CD4-positive, alpha-beta T cell (primary cell): ENCODE results near the gene PPARD. TPM values are rescaled to one million over a fixed set of nuclear protein-coding genes. Genes with fewer than 3 reads are reported as not detected.

ENCODE experiments used
- ATAC-seq: fragments of 200-7000 bp; cut with Tn5 transposase; one replicate; pipeline ENCODE4 v1.10.0; 2022; ENCODE audit warnings: mild to moderate bottlenecking; ENCODE audit not compliant: poor library complexity
- CTCF ChIA-PET: fragments of 350-600 bp; sonication (Branson Sonifier 250); formaldehyde crosslinking; loops from one replicate; lab custom pipeline; 2021; ENCODE audit warnings: antibody characterized with exemption, inconsistent platforms; lab: Charles Lee
- POLR2A ChIA-PET: fragments of 350-600 bp; sonication (Branson Sonifier 250); formaldehyde crosslinking; loops from one replicate; lab custom pipeline; 2021; ENCODE audit warnings: antibody characterized with exemption, inconsistent platforms; lab: Charles Lee
- DNase-seq, 14 experiments: peaks; one replicate each; pipeline ENCODE4 v3.0.0-alpha.2; 2013 to 2020; ENCODE audit warnings: mixed read lengths in 2 of 14
- H3K27ac ChIP-seq, 2 donors: one replicate each; pipeline versions ENCODE4 v1.5.1 to v1.7.0; 2013; ENCODE audit warnings: low read length in 2 of 2, low read depth in 1 of 2, mild to moderate bottlenecking in 1 of 2
- H3K27me3 ChIP-seq, 2 experiments: 1 replicate in 1 of 2; 2 replicates in 1 of 2; pipeline versions ENCODE4 v1.6.1 to v1.7.0; 2013; ENCODE audit warnings: low read length in 2 of 2, control low read depth in 1 of 2, mild to moderate bottlenecking in 1 of 2, moderate library complexity in 1 of 2; ENCODE audit not compliant: insufficient read depth in 2 of 2, control insufficient read depth in 1 of 2
- H3K36me3 ChIP-seq: one replicate; pipeline ENCODE4 v1.6.1; 2013; ENCODE audit warnings: low read length, control low read depth; ENCODE audit not compliant: insufficient read depth
- H3K4me1 ChIP-seq: one replicate; pipeline ENCODE4 v1.6.1; 2013; ENCODE audit warnings: low read length, control low read depth; ENCODE audit not compliant: insufficient read depth
- H3K4me3 ChIP-seq: one replicate; pipeline ENCODE4 v1.5.1; 2013; ENCODE audit warnings: mild to moderate bottlenecking, low read length, moderate library complexity
- H3K9me3 ChIP-seq, 2 experiments: 1 replicate in 1 of 2; 2 replicates in 1 of 2; pipeline versions ENCODE4 v1.6.1 to v1.7.0; 2013; ENCODE audit warnings: low read length in 2 of 2, mild to moderate bottlenecking in 2 of 2, control low read depth in 1 of 2, moderate library complexity in 1 of 2; ENCODE audit not compliant: control insufficient read depth in 1 of 2, insufficient read depth in 1 of 2
- H3K27ac Mint-ChIP-seq: one replicate; pipeline ENCODE4 v1.8.0; 2020; ENCODE audit warnings: mixed read lengths
- H3K27me3 Mint-ChIP-seq: one replicate; pipeline ENCODE4 v1.8.0; 2021; ENCODE audit warnings: mixed read lengths
- H3K36me3 Mint-ChIP-seq: one replicate; pipeline ENCODE4 v1.8.0; 2021; ENCODE audit warnings: low read depth, mixed read lengths
- H3K4me1 Mint-ChIP-seq: one replicate; pipeline ENCODE4 v1.8.0; 2021; ENCODE audit warnings: low read depth, mixed read lengths
- H3K4me3 Mint-ChIP-seq: one replicate; pipeline ENCODE4 v1.8.0; 2020; ENCODE audit warnings: mild to moderate bottlenecking, mixed read lengths
- H3K9me3 Mint-ChIP-seq: one replicate; pipeline ENCODE4 v1.8.0; 2020; ENCODE audit warnings: mixed read lengths
- CTCF ChIP-seq: fragments of 200-600 bp; IDR thresholded peaks from one replicate; pipeline ENCODE4 v1.8.0; 2022; ENCODE audit warnings: antibody characterized with exemption, mild to moderate bottlenecking
- intact Hi-C, 2 experiments: fragments of 100-400 bp; cut with DNase I in 1 of 2; cut with micrococcal nuclease in 1 of 2; formaldehyde crosslinking; loops; one replicate each; pipeline versions ENCODE4 v1.15.1 to v1.9.0; 2023 to 2025; cut with DNase I, micrococcal nuclease
- total RNA-seq, 174 experiments: library from RNA in 2 of 174; stranded (reverse) in 2 of 174; gene quantifications; one replicate each; pipeline ENCODE4 v1.2.3 and lab custom pipeline; 2021 to 2026

Gene PPARD
- total RNA-seq, 2 experiments from 2014 or later, result 34.1 to 37.0 TPM

DNA sequence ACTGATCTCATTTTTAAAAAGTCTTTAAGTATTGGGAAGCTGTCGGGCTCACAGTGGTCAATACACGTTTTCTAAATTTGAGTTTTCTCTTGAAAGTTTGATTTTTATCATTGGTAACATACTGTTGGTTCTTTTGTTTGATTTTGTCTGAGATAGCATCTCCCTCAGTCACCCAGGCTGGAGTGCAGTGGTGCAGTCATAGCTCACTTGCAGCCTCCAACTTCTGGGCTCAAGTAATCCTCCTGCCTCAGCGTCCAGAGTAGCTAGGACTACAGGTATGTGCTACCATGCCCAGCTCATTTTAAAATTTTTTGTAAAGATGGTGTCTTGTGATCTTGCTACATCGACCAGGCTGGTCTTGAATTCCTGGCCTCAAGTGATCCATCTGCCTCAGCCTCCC, 9.1 kb downstream of the PPARD start:
- Mint-ChIP-seq H3K27ac (peak overlapping the region; percentile 77), H3K36me3 (peaks cover 86% of the 10 kb centered on the region)
- ATAC-seq, result no peak

DNA sequence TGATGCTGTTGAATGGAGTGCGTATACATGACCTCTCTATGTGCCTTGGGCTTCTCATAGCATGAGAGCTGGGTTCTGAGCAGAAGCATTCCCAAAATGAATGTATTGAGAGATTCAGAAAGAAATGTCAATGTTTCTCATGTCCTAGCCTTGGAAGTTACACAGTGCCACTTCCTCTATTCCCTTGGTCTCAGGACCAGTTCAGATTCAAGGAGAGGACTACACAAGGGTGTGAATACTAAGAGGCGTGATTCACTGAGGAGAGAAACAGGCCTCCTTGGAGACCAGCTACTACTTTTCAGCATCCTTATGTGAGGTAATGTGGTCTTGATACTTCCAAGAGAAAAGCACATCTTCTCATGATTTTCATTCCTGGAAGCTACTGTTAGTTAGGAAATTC, 10.4 kb downstream of the PPARD start:
- ATAC-seq (no peak), DNase-seq (no peak)
- no peak for TF ChIP-seq CTCF
- Mint-ChIP-seq H3K9me3 (no peaks in the 10 kb centered on the region), H3K27me3 (no peaks in the 10 kb centered on the region), H3K4me1 (peaks cover 73% of the 10 kb centered on the region), H3K27ac (peak overlapping the region; percentile 77), H3K36me3 (peaks cover 89% of the 10 kb centered on the region), H3K4me3 (no peak overlapping the region)
- H3K36me3 ChIP-seq, result peaks cover 53% of the 10 kb centered on the region
- intact Hi-C loops, result no loop called here
- CTCF ChIA-PET, result no interaction called here
- POLR2A ChIA-PET, result no interaction called here
- no peak overlapping the region for H3K27ac ChIP-seq
- H3K27me3 ChIP-seq, result no peaks in the 10 kb centered on the region
- H3K4me3 ChIP-seq, result no peak overlapping the region
- H3K9me3 ChIP-seq, result no peaks in the 10 kb centered on the region
- peaks cover 40% of the 10 kb centered on the region for H3K4me1 ChIP-seq

More for the DNA sequence above, 9.1 kb downstream of the PPARD start:
- no peaks in the 10 kb centered on the region for H3K9me3 ChIP-seq
- POLR2A ChIA-PET, result interaction anchor here (0.7 kb wide), 1 partner anchor 49 kb away, joined by 3 read pairs; no protein-coding TSS in a partner anchor
- Mint-ChIP-seq H3K4me1 (peaks cover 75% of the 10 kb centered on the region), H3K27me3 (no peaks in the 10 kb centered on the region), H3K4me3 (no peak overlapping the region), H3K9me3 (no peaks in the 10 kb centered on the region)
- CTCF ChIA-PET, result interaction anchor here (0.7 to 1.2 kb wide), 3 partner anchors 10 to 65 kb away, joined by 3 to 4 read pairs (median 3); no protein-coding TSS in a partner anchor
- H3K4me3 ChIP-seq, result no peak overlapping the region
- intact Hi-C loops, result no loop called here
- no peak overlapping the region for H3K27ac ChIP-seq
- no peak for TF ChIP-seq CTCF
- H3K27me3 ChIP-seq, result no peaks in the 10 kb centered on the region
- DNase-seq, result no peak
- H3K36me3 ChIP-seq, result peaks cover 50% of the 10 kb centered on the region
- peaks cover 49% of the 10 kb centered on the region for H3K4me1 ChIP-seq

GRCh38 chr6:35354361-35355135, 12.2 kb downstream of the PPARD start:
- POLR2A ChIA-PET, result no interaction called here
- CTCF ChIA-PET, result no interaction called here
- intact Hi-C loops, result no loop called here
- H3K27ac Mint-ChIP-seq, result peak overlapping the region; percentile 3
- no peaks in the 10 kb centered on the region for H3K9me3 ChIP-seq
- no peak overlapping the region for H3K4me3 ChIP-seq
- no peak overlapping the region for H3K27ac ChIP-seq
- H3K36me3 Mint-ChIP-seq, result peaks cover 91% of the 10 kb centered on the region
- peaks cover 74% of the 10 kb centered on the region for H3K4me1 Mint-ChIP-seq
- DNase-seq (no peak), ATAC-seq (no peak)
- peaks cover 28% of the 10 kb centered on the region for H3K4me1 ChIP-seq
- no peaks in the 10 kb centered on the region for H3K27me3 Mint-ChIP-seq
- no peaks in the 10 kb centered on the region for H3K9me3 Mint-ChIP-seq
- TF ChIP-seq CTCF, result no peak
- H3K36me3 ChIP-seq, result peaks cover 59% of the 10 kb centered on the region
- H3K27me3 ChIP-seq, result no peaks in the 10 kb centered on the region
- no peak overlapping the region for H3K4me3 Mint-ChIP-seq
